Natural killer cell (primary cell): Measurements from ENCODE around the gene FTCDNL1. TPM values are rescaled to one million over a fixed set of nuclear protein-coding genes. Genes with fewer than 3 reads are reported as not detected.

ENCODE experiments used
- ATAC-seq, 3 donors: fragments of 150-1000 bp in 2 of 3; fragments of 200-7000 bp in 1 of 3; cut with Tn5 transposase; 1 replicate in 1 of 3; 2 replicates in 2 of 3; pipeline ENCODE4 v1.10.0; 2021; ENCODE audit warnings: mild to moderate bottlenecking in 2 of 3, moderate library complexity in 2 of 3
- DNase-seq, 2 donors: peaks; one replicate each; pipeline versions ENCODE4 v3.0.0 to v3.0.0-alpha.2; 2013 to 2021; ENCODE audit warnings: mixed read lengths in 1 of 2
- H3K27ac ChIP-seq: one replicate; pipeline ENCODE4 v1.5.1; 2013; ENCODE audit warnings: mild to moderate bottlenecking, low read length
- H3K27me3 ChIP-seq: one replicate; pipeline ENCODE4 v1.6.1; 2013; ENCODE audit warnings: low read length; ENCODE audit not compliant: control insufficient read depth, insufficient read depth
- H3K36me3 ChIP-seq: one replicate; pipeline ENCODE4 v1.6.1; 2013; ENCODE audit warnings: low read length; ENCODE audit not compliant: control insufficient read depth, insufficient read depth
- H3K4me1 ChIP-seq: one replicate; pipeline ENCODE4 v1.6.1; 2013; ENCODE audit warnings: low read length; ENCODE audit not compliant: control insufficient read depth, insufficient read depth
- H3K4me3 ChIP-seq: one replicate; pipeline ENCODE4 v1.5.1; 2013; ENCODE audit warnings: low read length
- H3K9me3 ChIP-seq: one replicate; pipeline ENCODE4 v1.6.1; 2013; ENCODE audit warnings: low read length; ENCODE audit not compliant: control insufficient read depth, insufficient read depth
- H3K27ac Mint-ChIP-seq, 2 donors: one replicate each; pipeline ENCODE4 v1.8.0; 2022; ENCODE audit warnings: mild to moderate bottlenecking in 2 of 2, mixed read lengths in 2 of 2, moderate library complexity in 1 of 2
- H3K27me3 Mint-ChIP-seq, 2 donors: one replicate each; pipeline ENCODE4 v1.8.0; 2022; ENCODE audit warnings: low read depth in 2 of 2, mixed read lengths in 2 of 2
- H3K36me3 Mint-ChIP-seq: one replicate; pipeline ENCODE4 v1.8.0; 2022; ENCODE audit warnings: mixed read lengths
- H3K4me1 Mint-ChIP-seq, 2 donors: one replicate each; pipeline ENCODE4 v1.8.0; 2022; ENCODE audit warnings: mixed read lengths in 2 of 2
- H3K4me3 Mint-ChIP-seq: one replicate; pipeline ENCODE4 v1.8.0; 2022; ENCODE audit warnings: mild to moderate bottlenecking, moderate library complexity, mixed read lengths
- H3K9me3 Mint-ChIP-seq, 2 donors: one replicate each; pipeline ENCODE4 v1.8.0; 2022; ENCODE audit warnings: mixed read lengths in 2 of 2
- WGBS: methylation state at CpG from one replicate; pipeline ENCODE4 v1.1.7; 2013; ENCODE audit warnings: missing lambda C conversion rate; ENCODE audit not compliant: insufficient coverage; 5-methylcytosine and 5-hydroxymethylcytosine counted together
- intact Hi-C: fragments of 100-400 bp; cut with micrococcal nuclease; formaldehyde crosslinking; loops from one replicate; pipeline ENCODE4 v1.14.2; 2022
- total RNA-seq, 4 donors: library from RNA; stranded (reverse); fragments of 120-200 nt in 1 of 4; gene quantifications; one replicate each; pipeline versions ENCODE4 v1.2.3 to v1.2.4, GENCODE V29; 2013 to 2022
- TF ChIP-seq, protein P1 (sequence below): fragments of 200-600 bp; IDR thresholded peaks from one replicate; pipeline ENCODE4 v1.8.0; 2022; ENCODE audit warnings: antibody characterized with exemption

Gene FTCDNL1
- total RNA-seq, 3 donors from 2014 or later (not counting 1 experiment from before 2014, with no cell fraction given): 0.52 to 0.95 TPM; not detected in 1

GRCh38 chr2:199784512-199784911, 66.5 kb downstream of the FTCDNL1 start:
- Histone ChIP-seq H3K27me3 (no peaks in the 10 kb centered on the region), H3K27ac (no peak overlapping the region), H3K9me3 (no peaks in the 10 kb centered on the region), H3K36me3 (no peaks in the 10 kb centered on the region), H3K4me1 (no peaks in the 10 kb centered on the region), H3K4me3 (no peak overlapping the region)
- Mint-ChIP-seq H3K36me3 (no peaks in the 10 kb centered on the region), H3K27ac (no peak overlapping the region), H3K4me3 (no peak overlapping the region), H3K9me3 (no peaks in the 10 kb centered on the region), H3K4me1 (no peaks in the 10 kb centered on the region), H3K27me3 (peaks cover 3 to 6% of the 10 kb centered on the region in 2 donors)
- intact Hi-C loops: no loop called here
- DNase-seq: no peak
- TF ChIP-seq, protein P1, sequence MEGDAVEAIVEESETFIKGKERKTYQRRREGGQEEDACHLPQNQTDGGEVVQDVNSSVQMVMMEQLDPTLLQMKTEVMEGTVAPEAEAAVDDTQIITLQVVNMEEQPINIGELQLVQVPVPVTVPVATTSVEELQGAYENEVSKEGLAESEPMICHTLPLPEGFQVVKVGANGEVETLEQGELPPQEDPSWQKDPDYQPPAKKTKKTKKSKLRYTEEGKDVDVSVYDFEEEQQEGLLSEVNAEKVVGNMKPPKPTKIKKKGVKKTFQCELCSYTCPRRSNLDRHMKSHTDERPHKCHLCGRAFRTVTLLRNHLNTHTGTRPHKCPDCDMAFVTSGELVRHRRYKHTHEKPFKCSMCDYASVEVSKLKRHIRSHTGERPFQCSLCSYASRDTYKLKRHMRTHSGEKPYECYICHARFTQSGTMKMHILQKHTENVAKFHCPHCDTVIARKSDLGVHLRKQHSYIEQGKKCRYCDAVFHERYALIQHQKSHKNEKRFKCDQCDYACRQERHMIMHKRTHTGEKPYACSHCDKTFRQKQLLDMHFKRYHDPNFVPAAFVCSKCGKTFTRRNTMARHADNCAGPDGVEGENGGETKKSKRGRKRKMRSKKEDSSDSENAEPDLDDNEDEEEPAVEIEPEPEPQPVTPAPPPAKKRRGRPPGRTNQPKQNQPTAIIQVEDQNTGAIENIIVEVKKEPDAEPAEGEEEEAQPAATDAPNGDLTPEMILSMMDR: no peak
- WGBS: 58% methylated on average over 4 of the region's 4 CpGs
- no peak for ATAC-seq

GRCh38 chr2:199779589-199779988, 71.4 kb downstream of the FTCDNL1 start:
- H3K27ac Mint-ChIP-seq: no peak overlapping the region
- H3K4me3 Mint-ChIP-seq: no peak overlapping the region
- ATAC-seq (no peak), DNase-seq (no peak)
- H3K27me3 ChIP-seq: no peaks in the 10 kb centered on the region
- no peaks in the 10 kb centered on the region for H3K36me3 Mint-ChIP-seq
- peaks cover 0 to 3% of the 10 kb centered on the region in 2 donors for H3K27me3 Mint-ChIP-seq
- intact Hi-C loops: no loop called here
- no peaks in the 10 kb centered on the region for H3K4me1 Mint-ChIP-seq
- no peaks in the 10 kb centered on the region for H3K36me3 ChIP-seq
- no peak overlapping the region for H3K4me3 ChIP-seq
- TF ChIP-seq, protein P1: no peak
- WGBS: 90% methylated on average over 3 of the region's 3 CpGs
- no peaks in the 10 kb centered on the region for H3K4me1 ChIP-seq
- H3K9me3 Mint-ChIP-seq: no peaks in the 10 kb centered on the region
- H3K9me3 ChIP-seq: no peaks in the 10 kb centered on the region
- H3K27ac ChIP-seq: no peak overlapping the region

DNA sequence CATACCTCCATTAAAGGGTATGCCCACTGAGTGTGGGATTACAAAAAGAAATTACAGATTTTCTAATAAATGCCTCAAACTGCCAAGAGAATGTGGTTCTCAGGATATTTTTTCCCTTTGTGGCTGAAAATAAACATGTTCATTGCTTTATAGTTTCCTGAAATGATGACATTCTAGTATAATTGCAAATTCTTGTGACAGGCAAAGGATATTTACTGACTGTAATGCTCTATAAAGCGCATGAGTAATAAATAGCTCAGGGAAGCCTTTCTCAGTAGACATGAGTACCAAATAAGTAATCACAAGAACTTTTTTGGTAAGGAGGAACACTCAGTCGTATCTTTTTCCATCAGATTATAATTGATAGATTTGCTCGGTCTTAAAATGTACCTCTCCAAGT, 72.3 kb downstream of the FTCDNL1 start:
- H3K27me3 ChIP-seq: no peaks in the 10 kb centered on the region
- H3K36me3 ChIP-seq: no peaks in the 10 kb centered on the region
- Mint-ChIP-seq H3K9me3 (no peaks in the 10 kb centered on the region), H3K4me3 (no peak overlapping the region), H3K27ac (no peak overlapping the region), H3K36me3 (no peaks in the 10 kb centered on the region), H3K27me3 (peaks cover 0 to 3% of the 10 kb centered on the region in 2 donors), H3K4me1 (no peaks in the 10 kb centered on the region)
- TF ChIP-seq, protein P1: no peak
- H3K27ac ChIP-seq: no peak overlapping the region
- H3K4me3 ChIP-seq: no peak overlapping the region
- WGBS: 80% methylated on average over 1 of the region's 3 CpGs
- no peaks in the 10 kb centered on the region for H3K4me1 ChIP-seq
- no peak for ATAC-seq
- no peaks in the 10 kb centered on the region for H3K9me3 ChIP-seq
- intact Hi-C loops: no loop called here
- DNase-seq: no peak

DNA sequence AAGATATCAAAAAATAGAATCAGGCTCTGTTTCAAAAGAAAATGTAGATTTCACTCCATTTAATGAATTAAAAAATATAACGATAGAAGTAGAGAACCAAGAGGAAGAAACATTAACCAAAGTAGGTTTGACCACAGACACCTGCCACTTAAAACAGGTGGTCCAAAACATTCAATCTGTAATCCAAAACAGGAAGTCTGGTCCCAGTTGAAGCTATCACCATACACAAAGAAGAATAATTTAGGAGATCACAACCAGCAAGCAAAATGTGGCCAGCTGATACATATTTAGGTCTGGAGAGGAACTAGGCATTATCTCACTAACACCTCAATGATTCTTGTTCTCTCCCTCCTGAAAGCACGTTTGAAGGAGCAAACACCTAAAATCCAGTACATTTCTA, 73.1 kb downstream of the FTCDNL1 start:
- no peak overlapping the region for H3K27ac ChIP-seq
- H3K9me3 Mint-ChIP-seq: no peaks in the 10 kb centered on the region
- no peak overlapping the region for H3K27ac Mint-ChIP-seq
- H3K36me3 ChIP-seq: no peaks in the 10 kb centered on the region
- no peak overlapping the region for H3K4me3 Mint-ChIP-seq
- no peaks in the 10 kb centered on the region for H3K9me3 ChIP-seq
- no peak overlapping the region for H3K4me3 ChIP-seq
- H3K4me1 Mint-ChIP-seq: no peaks in the 10 kb centered on the region
- ATAC-seq: no peak
- no peaks in the 10 kb centered on the region for H3K27me3 ChIP-seq
- TF ChIP-seq, protein P1: no peak
- H3K4me1 ChIP-seq: no peaks in the 10 kb centered on the region
- intact Hi-C loops: no loop called here
- peaks cover 0 to 3% of the 10 kb centered on the region in 2 donors for H3K27me3 Mint-ChIP-seq
- no peak for DNase-seq
- whole genome bisulfite sequencing: no CpG with 5 or more reads among the region's 2 CpGs
- H3K36me3 Mint-ChIP-seq: no peaks in the 10 kb centered on the region
